GM12878 (cell line): Measurements from ENCODE around the gene HDAC3. TPM values are rescaled to one million over a fixed set of nuclear protein-coding genes. Genes with fewer than 3 reads are reported as not detected.

ENCODE experiments used
- ATAC-seq: fragments of 200-7000 bp; cut with Tn5 transposase; 3 replicates; pipeline ENCODE4 v1.9.1; 2020; ENCODE audit warnings: mild to moderate bottlenecking, moderate library complexity
- BruUV-seq: library from RNA; stranded (reverse); fragments of 400-500 nt; replicated peaks from 2 replicates; lab custom pipeline; 2021; lab: Mats Ljungman, UMichigan
- CTCF ChIA-PET: fragments of 300-600 bp; sonication (Branson Sonifier 250); formaldehyde crosslinking; extraction: SDS; loops from one replicate; lab custom pipeline; 2021; ENCODE audit warnings: inconsistent platforms; lab: Yijun Ruan, JAX
- POLR2A ChIA-PET: fragments of 350-600 bp; formaldehyde crosslinking; extraction: SDS; loops from one replicate; lab custom pipeline; 2021; ENCODE audit warnings: inconsistent platforms; lab: Charles Lee
- RAD21 ChIA-PET: fragments of 300-600 bp; sonication (Branson Sonifier 250); formaldehyde crosslinking; loops from one replicate; lab custom pipeline; 2023; ENCODE audit warnings: antibody characterized with exemption; ENCODE audit not compliant: unreplicated experiment; lab: Charles Lee
- SMC1A ChIA-PET: fragments of 300-600 bp; sonication (Branson Sonifier 250); formaldehyde crosslinking; loops from one replicate; lab custom pipeline; 2023; ENCODE audit not compliant: unreplicated experiment, uncharacterized antibody; lab: Charles Lee
- DNase-seq: peaks from one replicate; pipeline ENCODE4 v3.0.0-alpha.2; 2011; ENCODE audit warnings: low read depth, low spot score
- FAIRE-seq: peaks from 3 replicates; lab custom pipeline; 2011; peaks lifted over from hg19 to GRCh38; lab: Jason Lieb, UNC
- H2AFZ ChIP-seq: 2 replicates; pipeline ENCODE4 v1.6.0; 2011; ENCODE audit warnings: low read depth, low read length, control low read depth; ENCODE audit not compliant: control insufficient read depth
- H3K27ac ChIP-seq: 2 replicates; pipeline ENCODE4 v1.5.1; 2011; ENCODE audit warnings: control low read depth; ENCODE audit not compliant: control insufficient read depth, insufficient read depth
- H3K27me3 ChIP-seq, 2 experiments: replicated peaks in 1 of 2; 2 replicates each; pipeline versions ENCODE4 v1.6.0 to v1.6.1; 2011; ENCODE audit warnings: low read length in 1 of 2; ENCODE audit not compliant: control insufficient read depth in 2 of 2, insufficient read depth in 2 of 2
- H3K36me3 ChIP-seq, 2 experiments: 2 replicates each; pipeline ENCODE4 v1.5.1; 2011; ENCODE audit warnings: low read length in 1 of 2; ENCODE audit not compliant: control insufficient read depth in 2 of 2, insufficient read depth in 2 of 2
- H3K4me1 ChIP-seq: 2 replicates; pipeline ENCODE4 v1.6.1; 2011; ENCODE audit warnings: mild to moderate bottlenecking, low read length, moderate library complexity, mixed read lengths; ENCODE audit not compliant: control insufficient read depth, insufficient read depth
- H3K4me2 ChIP-seq: 2 replicates; pipeline ENCODE4 v1.6.0; 2011; ENCODE audit warnings: control low read depth; ENCODE audit not compliant: control insufficient read depth, insufficient read depth
- H3K4me3 ChIP-seq: fragments of 200-600 bp; sonication (generic); 2 replicates; pipeline ENCODE4 v1.5.1; 2016
- H3K79me2 ChIP-seq: 2 replicates; pipeline ENCODE4 v1.6.0; 2011; ENCODE audit warnings: low read length; ENCODE audit not compliant: control insufficient read depth, insufficient read depth
- H3K9ac ChIP-seq: 2 replicates; pipeline ENCODE4 v1.8.0; 2011; ENCODE audit warnings: low read length, control low read depth, mixed read lengths; ENCODE audit not compliant: control insufficient read depth, insufficient read depth
- H3K9me3 ChIP-seq: replicated peaks from 3 replicates; pipeline ENCODE4 v1.5.1; 2011; ENCODE audit warnings: mild to moderate bottlenecking, low read length; ENCODE audit not compliant: control insufficient read depth, insufficient read depth
- H4K20me1 ChIP-seq: 2 replicates; pipeline ENCODE4 v1.6.0; 2011; ENCODE audit not compliant: control insufficient read depth, insufficient read depth
- CUX1 ChIP-seq: IDR thresholded peaks from 2 replicates; pipeline ENCODE4 v1.6.1; 2012; ENCODE audit warnings: improper control_type of control experiment, low read depth, low read length; ENCODE audit not compliant: insufficient replicate concordance
- NR2C1 ChIP-seq: fragments of 450-650 bp; IDR thresholded peaks from 2 replicates; pipeline ENCODE4 v1.6.1; 2017; ENCODE audit warnings: antibody characterized with exemption, mild to moderate bottlenecking, moderate library complexity
- RBBP5 ChIP-seq: fragments of 200-600 bp; sonication (generic); conservative IDR thresholded peaks from 2 replicates; pipeline ENCODE4 v1.6.1; 2016
- TBL1XR1 ChIP-seq: IDR thresholded peaks from 2 replicates; pipeline ENCODE4 v1.6.1; 2012; ENCODE audit warnings: low read depth, low read length, improper control_type of control experiment
- ZBTB33 ChIP-seq: fragments of 450-650 bp; IDR thresholded peaks from 2 replicates; pipeline ENCODE4 v1.6.1; 2017; ENCODE audit warnings: mild to moderate bottlenecking
- ZNF622 ChIP-seq: fragments of 450-650 bp; IDR thresholded peaks from 2 replicates; pipeline ENCODE4 v1.6.1; 2017; ENCODE audit warnings: mild to moderate bottlenecking, inconsistent platforms
- WGBS: methylation state at CpG from one replicate; pipeline ENCODE4 v1.1.6; 2016; ENCODE audit warnings: low lambda C conversion rate; ENCODE audit not compliant: insufficient replicate concordance, insufficient coverage; ENCODE audit errors: missing lambda C conversion rate; 5-methylcytosine and 5-hydroxymethylcytosine counted together
- in situ Hi-C: fragments of 300-500 bp; cut with MboI; formaldehyde crosslinking; loops from 9 replicates; pipeline ENCODE4 v1.14.3; 2018; ENCODE audit warnings: mixed read lengths
- intact Hi-C: fragments of 100-400 bp; cut with micrococcal nuclease; formaldehyde crosslinking; loops from one replicate; pipeline ENCODE4 v1.14.2; 2022; ENCODE audit not compliant: unreplicated experiment
- polyA plus RNA-seq, 11 experiments: library from polyadenylated mRNA; depleted of rRNA in 4 of 11; unstranded in 6 of 11; stranded (reverse) in 5 of 11; fragments of >200 nt; fragmentation: Nextera tagmentation in 4 of 11; fragmentation: Illumina TruSeq in 1 of 11; extraction: Ambion mirVana in 4 of 11; extraction: Trizol in 1 of 11; gene quantifications; 1 replicate in 1 of 11; 2 replicates in 10 of 11; pipeline versions ENCODE4 v1.2.1 to v1.2.3, GENCODE V29; 2011 to 2016; ENCODE audit warnings: inconsistent platforms in 2 of 11, missing spikeins in 2 of 11, low read depth in 1 of 11
- total RNA-seq, 4 experiments: library from RNA; depleted of rRNA in 3 of 4; stranded (reverse); fragments of >200 nt in 3 of 4; fragmentation: Illumina TruSeq in 1 of 4; extraction: Trizol in 1 of 4; gene quantifications; 2 replicates each; pipeline versions ENCODE4 v1.2.1 to v1.2.3, GENCODE V29; 2013 to 2021
- TF ChIP-seq, protein P1 (sequence below): IDR thresholded peaks from 2 replicates; pipeline ENCODE4 v1.6.1; 2012; ENCODE audit warnings: low read depth, low read length, improper control_type of control experiment
- TF ChIP-seq, protein P2 (sequence below): fragments of 450-650 bp; IDR thresholded peaks from 2 replicates; pipeline ENCODE4 v1.6.1; 2017; ENCODE audit warnings: mild to moderate bottlenecking, moderate library complexity

HDAC3 gene
- total and polyA plus RNA-seq, 10 of the 15 experiments (the other 5 are each of a cell fraction or from before 2014, with no cell fraction given) = 62.2 to 140 (median 112) TPM

- TF ChIP-seq, protein P1, sequence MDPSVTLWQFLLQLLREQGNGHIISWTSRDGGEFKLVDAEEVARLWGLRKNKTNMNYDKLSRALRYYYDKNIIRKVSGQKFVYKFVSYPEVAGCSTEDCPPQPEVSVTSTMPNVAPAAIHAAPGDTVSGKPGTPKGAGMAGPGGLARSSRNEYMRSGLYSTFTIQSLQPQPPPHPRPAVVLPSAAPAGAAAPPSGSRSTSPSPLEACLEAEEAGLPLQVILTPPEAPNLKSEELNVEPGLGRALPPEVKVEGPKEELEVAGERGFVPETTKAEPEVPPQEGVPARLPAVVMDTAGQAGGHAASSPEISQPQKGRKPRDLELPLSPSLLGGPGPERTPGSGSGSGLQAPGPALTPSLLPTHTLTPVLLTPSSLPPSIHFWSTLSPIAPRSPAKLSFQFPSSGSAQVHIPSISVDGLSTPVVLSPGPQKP = no peak
- TF ChIP-seq ZNF622 (no peak), NR2C1 (no peak), TBL1XR1 (no peak), CUX1 (no peak), RBBP5 (no peak)
Observed at GRCh38 chr5:141596867-141597266, 39.8 kb downstream of the HDAC3 start (continued).

DNA sequence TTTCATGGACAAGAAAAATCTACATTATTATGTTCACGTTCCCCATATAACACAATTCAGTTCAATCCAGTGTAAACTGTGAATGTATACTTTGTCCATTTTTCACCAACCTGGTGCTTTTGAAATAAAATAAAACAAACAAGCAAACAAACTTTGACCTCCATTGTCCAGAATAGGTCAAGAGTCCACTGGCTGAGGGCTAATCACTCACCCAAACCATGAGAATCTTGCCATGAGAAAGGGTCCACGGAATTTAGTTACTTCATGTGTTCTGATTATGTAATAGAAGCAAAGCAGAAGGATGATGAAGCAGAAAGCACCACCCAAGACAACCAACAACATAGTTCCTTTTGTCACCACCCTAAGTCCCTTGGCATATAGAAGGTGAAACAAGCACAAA lies 46.5 kb downstream of the HDAC3 start:
- no TSS peak for BruUV-seq
- intact Hi-C loops (loop anchor here (10.0 kb wide), 1 partner anchor 375 kb away; the partner anchor contains the start of gene RNF14), in situ Hi-C loops (no loop called here)
- Histone ChIP-seq H2AFZ (no peak overlapping the region), H3K4me2 (no peak overlapping the region), H3K4me3 (no peak overlapping the region), H4K20me1 (no peaks in the 10 kb centered on the region), H3K79me2 (peaks cover 27% of the 10 kb centered on the region), H3K27ac (no peak overlapping the region), H3K4me1 (peaks cover 19% of the 10 kb centered on the region), H3K9me3 (no peaks in the 10 kb centered on the region), H3K36me3 (peaks cover 2 to 27% of the 10 kb centered on the region in 2 experiments), H3K27me3 (no peaks in the 10 kb centered on the region), H3K9ac (no peak overlapping the region)
- no peak for FAIRE-seq
- ChIA-PET RAD21 (interaction anchor here (0.8 kb wide), 1 partner anchor 220 kb away, joined by 3 read pairs; the partner anchor contains the start of gene PCDHGB3), POLR2A (interaction anchor here (1.2 kb wide), 1 partner anchor 30 kb away, joined by 3 read pairs; no protein-coding TSS in a partner anchor), SMC1A (interaction anchor here (0.8 to 2.4 kb wide), 4 partner anchors 11 to 29 kb away, joined by 4 to 10 read pairs (median 6); partner anchors contain the start of gene DIAPH1), CTCF (interaction anchor here (1.0 to 8.7 kb wide), 4 partner anchors 22 to 46 kb away, joined by 3 to 517 read pairs (median 4); partner anchors contain the start of genes DIAPH1, HDAC3 and RELL2)
- no peak for DNase-seq
- 72% methylated on average over 2 of the region's 2 CpGs for WGBS
- no peak for ATAC-seq
- TF ChIP-seq, protein P2, sequence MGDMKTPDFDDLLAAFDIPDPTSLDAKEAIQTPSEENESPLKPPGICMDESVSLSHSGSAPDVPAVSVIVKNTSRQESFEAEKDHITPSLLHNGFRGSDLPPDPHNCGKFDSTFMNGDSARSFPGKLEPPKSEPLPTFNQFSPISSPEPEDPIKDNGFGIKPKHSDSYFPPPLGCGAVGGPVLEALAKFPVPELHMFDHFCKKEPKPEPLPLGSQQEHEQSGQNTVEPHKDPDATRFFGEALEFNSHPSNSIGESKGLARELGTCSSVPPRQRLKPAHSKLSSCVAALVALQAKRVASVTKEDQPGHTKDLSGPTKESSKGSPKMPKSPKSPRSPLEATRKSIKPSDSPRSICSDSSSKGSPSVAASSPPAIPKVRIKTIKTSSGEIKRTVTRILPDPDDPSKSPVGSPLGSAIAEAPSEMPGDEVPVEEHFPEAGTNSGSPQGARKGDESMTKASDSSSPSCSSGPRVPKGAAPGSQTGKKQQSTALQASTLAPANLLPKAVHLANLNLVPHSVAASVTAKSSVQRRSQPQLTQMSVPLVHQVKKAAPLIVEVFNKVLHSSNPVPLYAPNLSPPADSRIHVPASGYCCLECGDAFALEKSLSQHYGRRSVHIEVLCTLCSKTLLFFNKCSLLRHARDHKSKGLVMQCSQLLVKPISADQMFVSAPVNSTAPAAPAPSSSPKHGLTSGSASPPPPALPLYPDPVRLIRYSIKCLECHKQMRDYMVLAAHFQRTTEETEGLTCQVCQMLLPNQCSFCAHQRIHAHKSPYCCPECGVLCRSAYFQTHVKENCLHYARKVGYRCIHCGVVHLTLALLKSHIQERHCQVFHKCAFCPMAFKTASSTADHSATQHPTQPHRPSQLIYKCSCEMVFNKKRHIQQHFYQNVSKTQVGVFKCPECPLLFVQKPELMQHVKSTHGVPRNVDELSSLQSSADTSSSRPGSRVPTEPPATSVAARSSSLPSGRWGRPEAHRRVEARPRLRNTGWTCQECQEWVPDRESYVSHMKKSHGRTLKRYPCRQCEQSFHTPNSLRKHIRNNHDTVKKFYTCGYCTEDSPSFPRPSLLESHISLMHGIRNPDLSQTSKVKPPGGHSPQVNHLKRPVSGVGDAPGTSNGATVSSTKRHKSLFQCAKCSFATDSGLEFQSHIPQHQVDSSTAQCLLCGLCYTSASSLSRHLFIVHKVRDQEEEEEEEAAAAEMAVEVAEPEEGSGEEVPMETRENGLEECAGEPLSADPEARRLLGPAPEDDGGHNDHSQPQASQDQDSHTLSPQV = no peak
- no peak for TF ChIP-seq ZBTB33
